ENCODE results near the gene MCCC2.

- TF ChIP-seq CTCF (conservative IDR thresholded peaks at IDR 0.05; ENCODE audit: low read depth, low read length): no peak
- no peak for TF ChIP-seq EZH2 (IDR thresholded peaks at IDR 0.05; ENCODE audit: borderline replicate concordance, low read depth, low read length, poor library complexity, severe bottlenecking)
These were observed 9.9 kb downstream of the MCCC2 start for GRCh38 chr5:71597001-71597400.

Measured in A673 (cell line).